K562 (cell line): ENCODE results near the gene EYA3. TPM values are rescaled to one million over a fixed set of nuclear protein-coding genes. Genes with fewer than 3 reads are reported as not detected.

Source experiments
- ARID3A ChIP-seq: IDR thresholded peaks from 2 replicates; pipeline ENCODE4 v1.6.1; 2012; ENCODE audit warnings: low read depth, low read length, improper control_type of control experiment, borderline replicate concordance
- DPF2 ChIP-seq: fragments of 450-650 bp; IDR thresholded peaks from 2 replicates; pipeline ENCODE4 v1.6.1; 2016
- ERF ChIP-seq: fragments of 450-650 bp; formaldehyde crosslinking; IDR thresholded peaks from 2 replicates; pipeline ENCODE4 v1.4.0; 2020; ENCODE audit warnings: mild to moderate bottlenecking, mixed read lengths
- EZH2 ChIP-seq: IDR thresholded peaks from 2 replicates; pipeline ENCODE4 v1.6.1; 2012; ENCODE audit warnings: low read depth, mild to moderate bottlenecking, inconsistent platforms, low read length, borderline replicate concordance
- FOXP4 ChIP-seq: sonication (generic); formaldehyde crosslinking; IDR thresholded peaks from 2 replicates; pipeline ENCODE4 v1.8.0; 2022; ENCODE audit warnings: mild to moderate bottlenecking, missing genetic modification reagents, borderline replicate concordance
- GABPB2 ChIP-seq: fragments of 250-450 bp; sonication (Bioruptor Pico); conservative IDR thresholded peaks from 2 replicates; pipeline ENCODE4 v1.5.1; 2021; ENCODE audit warnings: mild to moderate bottlenecking
- ILF3 ChIP-seq: fragments of 450-650 bp; IDR thresholded peaks from 2 replicates; pipeline ENCODE4 v1.6.1; 2018; ENCODE audit warnings: antibody characterized with exemption, mild to moderate bottlenecking, moderate library complexity, borderline replicate concordance
- IRF2 ChIP-seq: sonication (generic); formaldehyde crosslinking; IDR thresholded peaks from 2 replicates; pipeline ENCODE4 v1.8.1; 2022; ENCODE audit warnings: mild to moderate bottlenecking, missing genetic modification reagents
- KDM1A ChIP-seq, 2 experiments: fragments of 450-650 bp; IDR thresholded peaks; 2 replicates each; pipeline ENCODE4 v1.6.1; 2016; ENCODE audit warnings: mild to moderate bottlenecking in 2 of 2
- NCOA1 ChIP-seq: fragments of 450-650 bp; IDR thresholded peaks from 2 replicates; pipeline ENCODE4 v1.6.1; 2016; ENCODE audit warnings: low read depth
- RBM17 ChIP-seq: fragments of 200-400 bp; formaldehyde crosslinking; IDR thresholded peaks from 2 replicates; pipeline ENCODE4 v1.6.1; 2017; ENCODE audit warnings: low read depth, mild to moderate bottlenecking, low read length, borderline replicate concordance
- SAP30 ChIP-seq: fragments of 200-600 bp; sonication (generic); IDR thresholded peaks from 2 replicates; pipeline ENCODE4 v1.6.1; 2012; ENCODE audit warnings: borderline replicate concordance, low read depth, mild to moderate bottlenecking, moderate library complexity, low read length, control low read depth, inconsistent platforms; ENCODE audit not compliant: insufficient read depth, poor library complexity, severe bottlenecking
- SMAD2 ChIP-seq: fragments of 150-350 bp; IDR thresholded peaks from 2 replicates; pipeline ENCODE4 v1.6.1; 2014; ENCODE audit warnings: low read depth, mild to moderate bottlenecking, low read length
- SMARCB1 ChIP-seq: IDR thresholded peaks from 2 replicates; pipeline ENCODE4 v1.6.1; 2011; ENCODE audit warnings: improper control_type of control experiment, low read depth; ENCODE audit not compliant: insufficient read length
- SMC3 ChIP-seq: conservative IDR thresholded peaks from 2 replicates; pipeline ENCODE4 v1.6.1; 2011; ENCODE audit warnings: low read depth, low read length, improper control_type of control experiment; ENCODE audit not compliant: insufficient read depth
- TGIF2 ChIP-seq: sonication (generic); formaldehyde crosslinking; IDR thresholded peaks from 2 replicates; pipeline ENCODE4 v1.8.1; 2022; ENCODE audit warnings: mild to moderate bottlenecking, missing genetic modification reagents, moderate library complexity
- THRB ChIP-seq: fragments of 450-650 bp; formaldehyde crosslinking; conservative IDR thresholded peaks from 2 replicates; pipeline ENCODE4 v1.4.0; 2022; ENCODE audit warnings: mild to moderate bottlenecking, missing genetic modification characterization
- XRCC3 ChIP-seq: fragments of 450-650 bp; IDR thresholded peaks from 2 replicates; pipeline ENCODE4 v1.6.1; 2017; ENCODE audit warnings: mild to moderate bottlenecking, moderate library complexity
- ZBTB8A ChIP-seq: fragments of 450-650 bp; IDR thresholded peaks from 2 replicates; pipeline ENCODE4 v1.6.1; 2018; ENCODE audit warnings: mild to moderate bottlenecking, moderate library complexity; ENCODE audit not compliant: partially characterized antibody
- ZNF561 ChIP-seq: fragments of 450-650 bp; formaldehyde crosslinking; conservative IDR thresholded peaks from 2 replicates; pipeline ENCODE4 v1.4.0; 2020; ENCODE audit warnings: mild to moderate bottlenecking, moderate library complexity
- ZNF586 ChIP-seq: fragments of 450-650 bp; formaldehyde crosslinking; conservative IDR thresholded peaks from 2 replicates; pipeline ENCODE4 v1.4.0; 2020; ENCODE audit warnings: mild to moderate bottlenecking, moderate library complexity
- polyA plus RNA-seq, 8 experiments: library from polyadenylated mRNA; depleted of rRNA in 4 of 8; stranded (reverse) in 5 of 8; unstranded in 3 of 8; fragments of >200 nt; fragmentation: Nextera tagmentation in 2 of 8; fragmentation: Illumina TruSeq in 1 of 8; extraction: Ambion mirVana in 2 of 8; extraction: Trizol in 1 of 8; gene quantifications; 2 replicates each; pipeline versions ENCODE4 v1.2.1 to v1.2.3, GENCODE V29; 2011 to 2014; ENCODE audit warnings: inconsistent platforms in 1 of 8, missing spikeins in 1 of 8
- total RNA-seq, 7 experiments: library from RNA; depleted of rRNA in 6 of 7; stranded (reverse); fragments of >200 nt in 6 of 7; fragmentation: Illumina TruSeq in 2 of 7; extraction: Trizol in 2 of 7; gene quantifications; 2 replicates each; pipeline versions ENCODE4 v1.2.1 to v1.2.3, GENCODE V29; 2011 to 2021; ENCODE audit warnings: low replicate concordance in 1 of 7
- TF ChIP-seq, protein P1 (sequence below): fragments of 450-650 bp; formaldehyde crosslinking; IDR thresholded peaks from 2 replicates; pipeline ENCODE4 v1.4.0; 2022; ENCODE audit warnings: mild to moderate bottlenecking, moderate library complexity

EYA3 gene
- total and polyA plus RNA-seq, 9 of the 15 experiments (the other 6 are each of a cell fraction or from before 2014, with no cell fraction given), result 21.7 to 64.0 (median 43.6) TPM

GRCh38 chr1:28096210-28097099 is 8.0 kb upstream of the EYA3 start (continued):
- TF ChIP-seq NCOA1 (no peak), DPF2 (peak; percentile 25; the same call in 1 of the 2 replicates), KDM1A (IDR thresholded peaks at IDR 0.05) (peak in 1 of 2 experiments; percentile 34; a peak in 1 of 4 replicates), TGIF2 (CRISPR knock-in tag) (no peak), GABPB2 (CRISPR knock-in tag) (no peak), XRCC3 (no peak), SMAD2 (no peak), ZNF586 (CRISPR knock-in tag) (no peak), THRB (CRISPR knock-in tag) (no peak), ERF (CRISPR knock-in tag) (no peak), SMARCB1 (no peak), RBM17 (no peak), EZH2 (no peak), SAP30 (no peak), ZNF561 (no peak), SMC3 (no peak), ARID3A (no peak), FOXP4 (CRISPR knock-in tag) (no peak), IRF2 (CRISPR knock-in tag) (no peak), ZBTB8A (no peak), ILF3 (no peak)
- TF ChIP-seq, protein P1, sequence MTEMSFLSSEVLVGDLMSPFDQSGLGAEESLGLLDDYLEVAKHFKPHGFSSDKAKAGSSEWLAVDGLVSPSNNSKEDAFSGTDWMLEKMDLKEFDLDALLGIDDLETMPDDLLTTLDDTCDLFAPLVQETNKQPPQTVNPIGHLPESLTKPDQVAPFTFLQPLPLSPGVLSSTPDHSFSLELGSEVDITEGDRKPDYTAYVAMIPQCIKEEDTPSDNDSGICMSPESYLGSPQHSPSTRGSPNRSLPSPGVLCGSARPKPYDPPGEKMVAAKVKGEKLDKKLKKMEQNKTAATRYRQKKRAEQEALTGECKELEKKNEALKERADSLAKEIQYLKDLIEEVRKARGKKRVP (CRISPR knock-in tag), result no peak
